Muscle layer of colon (tissue), 2 donors: Measurements from ENCODE around the gene PLD1.
A peak's percentile ranks its signal among the peaks of the same experiment; 100 is the strongest.

ENCODE experiments used
- H3K27ac ChIP-seq: one replicate; pipeline ENCODE4 v1.7.0; 2013; ENCODE audit warnings: low read depth, mild to moderate bottlenecking, low read length, moderate library complexity
- H3K27me3 ChIP-seq, 2 donors: one replicate each; pipeline ENCODE4 v1.7.0; 2013; ENCODE audit warnings: low read length in 2 of 2, mild to moderate bottlenecking in 2 of 2; ENCODE audit not compliant: insufficient read depth in 2 of 2, control insufficient read depth in 1 of 2
- H3K36me3 ChIP-seq: one replicate; pipeline ENCODE4 v1.7.0; 2013; ENCODE audit warnings: mild to moderate bottlenecking, low read length; ENCODE audit not compliant: insufficient read depth
- H3K4me1 ChIP-seq: one replicate; pipeline ENCODE4 v1.7.0; 2013; ENCODE audit warnings: mild to moderate bottlenecking, low read length; ENCODE audit not compliant: insufficient read depth
- H3K4me3 ChIP-seq, 2 donors: one replicate each; pipeline ENCODE4 v1.7.0; 2013; ENCODE audit warnings: low read length in 2 of 2, low read depth in 1 of 2, mild to moderate bottlenecking in 1 of 2, moderate library complexity in 1 of 2
- H3K9ac ChIP-seq: one replicate; pipeline ENCODE4 v1.7.0; 2013; ENCODE audit warnings: low read length
- H3K9me3 ChIP-seq: one replicate; pipeline ENCODE4 v1.7.0; 2013; ENCODE audit warnings: mild to moderate bottlenecking, low read length
- donor health status: abdominal sarcoma.
- donor health status: Adenocarcinoma of cecum.

Gene PLD1

GRCh38 chr3:171776411-171776810 is 33.9 kb downstream of the PLD1 start:
- Histone ChIP-seq H3K4me3 (no peak overlapping the region), H3K27ac (no peak overlapping the region), H3K9me3 (no peaks in the 10 kb centered on the region), H3K27me3 (no peaks in the 10 kb centered on the region), H3K9ac (no peak overlapping the region), H3K4me1 (peaks cover 16% of the 10 kb centered on the region), H3K36me3 (no peaks in the 10 kb centered on the region)

GRCh38 chr3:171775943-171776342 is 34.3 kb downstream of the PLD1 start:
- Histone ChIP-seq H3K4me3 (no peak overlapping the region), H3K9me3 (no peaks in the 10 kb centered on the region), H3K36me3 (no peaks in the 10 kb centered on the region), H3K4me1 (peaks cover 16% of the 10 kb centered on the region), H3K9ac (no peak overlapping the region), H3K27me3 (no peaks in the 10 kb centered on the region), H3K27ac (no peak overlapping the region)

- no peak overlapping the region for H3K4me3 ChIP-seq
- H3K9ac ChIP-seq: no peak overlapping the region
- no peaks in the 10 kb centered on the region for H3K27me3 ChIP-seq
- H3K36me3 ChIP-seq: no peaks in the 10 kb centered on the region
- no peak overlapping the region for H3K27ac ChIP-seq
- no peaks in the 10 kb centered on the region for H3K9me3 ChIP-seq
- peaks cover 16% of the 10 kb centered on the region for H3K4me1 ChIP-seq
These were observed 35.8 kb downstream of the PLD1 start for GRCh38 chr3:171774521-171774920.

- H3K4me1 ChIP-seq: peaks cover 16% of the 10 kb centered on the region
- H3K4me3 ChIP-seq: no peak overlapping the region
- H3K27ac ChIP-seq: no peak overlapping the region
- no peaks in the 10 kb centered on the region for H3K9me3 ChIP-seq
- no peak overlapping the region for H3K9ac ChIP-seq
- no peaks in the 10 kb centered on the region for H3K27me3 ChIP-seq
- H3K36me3 ChIP-seq: no peaks in the 10 kb centered on the region
These were observed 37.7 kb downstream of the PLD1 start for GRCh38 chr3:171772427-171773056.

- no peaks in the 10 kb centered on the region for H3K9me3 ChIP-seq
- H3K27ac ChIP-seq: no peak overlapping the region
- H3K27me3 ChIP-seq: no peaks in the 10 kb centered on the region
- H3K4me3 ChIP-seq: peak overlapping the region; percentile 24 to 38
- no peaks in the 10 kb centered on the region for H3K36me3 ChIP-seq
- H3K4me1 ChIP-seq: peaks cover 16% of the 10 kb centered on the region
- H3K9ac ChIP-seq: no peak overlapping the region
These were observed 39.3 kb downstream of the PLD1 start for GRCh38 chr3:171770689-171771620.

- no peaks in the 10 kb centered on the region for H3K27me3 ChIP-seq
- H3K27ac ChIP-seq: no peak overlapping the region
- no peak overlapping the region for H3K4me3 ChIP-seq
- peaks cover 16% of the 10 kb centered on the region for H3K4me1 ChIP-seq
- no peak overlapping the region for H3K9ac ChIP-seq
- no peaks in the 10 kb centered on the region for H3K9me3 ChIP-seq
- no peaks in the 10 kb centered on the region for H3K36me3 ChIP-seq
These were observed 40.8 kb downstream of the PLD1 start for GRCh38 chr3:171769461-171769860.

GRCh38 chr3:171768986-171769385 is 41.3 kb downstream of the PLD1 start:
- H3K4me3 ChIP-seq: no peak overlapping the region
- H3K4me1 ChIP-seq: peaks cover 16% of the 10 kb centered on the region
- no peak overlapping the region for H3K9ac ChIP-seq
- H3K27me3 ChIP-seq: no peaks in the 10 kb centered on the region
- H3K27ac ChIP-seq: no peak overlapping the region
- no peaks in the 10 kb centered on the region for H3K9me3 ChIP-seq
- no peaks in the 10 kb centered on the region for H3K36me3 ChIP-seq

- Histone ChIP-seq H3K9ac (no peak overlapping the region), H3K36me3 (no peaks in the 10 kb centered on the region), H3K9me3 (no peaks in the 10 kb centered on the region), H3K27ac (no peak overlapping the region), H3K27me3 (no peaks in the 10 kb centered on the region), H3K4me3 (no peak overlapping the region), H3K4me1 (peaks cover 16% of the 10 kb centered on the region)
These were observed 41.9 kb downstream of the PLD1 start for GRCh38 chr3:171768281-171768900.

- no peaks in the 10 kb centered on the region for H3K27me3 ChIP-seq
- no peaks in the 10 kb centered on the region for H3K4me1 ChIP-seq
- no peaks in the 10 kb centered on the region for H3K36me3 ChIP-seq
- H3K27ac ChIP-seq: no peak overlapping the region
- H3K4me3 ChIP-seq: no peak overlapping the region
- H3K9ac ChIP-seq: no peak overlapping the region
- no peaks in the 10 kb centered on the region for H3K9me3 ChIP-seq
These were observed 44.8 kb downstream of the PLD1 start for GRCh38 chr3:171765511-171765887.

- H3K27me3 ChIP-seq: no peaks in the 10 kb centered on the region
- H3K36me3 ChIP-seq: no peaks in the 10 kb centered on the region
- H3K9me3 ChIP-seq: no peaks in the 10 kb centered on the region
- no peak overlapping the region for H3K9ac ChIP-seq
- no peaks in the 10 kb centered on the region for H3K4me1 ChIP-seq
- no peak overlapping the region for H3K27ac ChIP-seq
- H3K4me3 ChIP-seq: no peak overlapping the region
These were observed 46.9 kb downstream of the PLD1 start for GRCh38 chr3:171763392-171763791.

GRCh38 chr3:171760477-171760876 is 49.8 kb downstream of the PLD1 start:
- H3K36me3 ChIP-seq: no peaks in the 10 kb centered on the region
- no peak overlapping the region for H3K4me3 ChIP-seq
- no peak overlapping the region for H3K9ac ChIP-seq
- no peaks in the 10 kb centered on the region for H3K4me1 ChIP-seq
- no peaks in the 10 kb centered on the region for H3K9me3 ChIP-seq
- H3K27me3 ChIP-seq: no peaks in the 10 kb centered on the region
- no peak overlapping the region for H3K27ac ChIP-seq
